ENCODE measurements around the gene RNF126.
"Not testable (repeated sequence)": the region's sequence is repeated elsewhere in the genome, so short reads cannot be mapped to it uniquely, and the experiment has no call there.

Gene RNF126

DNA sequence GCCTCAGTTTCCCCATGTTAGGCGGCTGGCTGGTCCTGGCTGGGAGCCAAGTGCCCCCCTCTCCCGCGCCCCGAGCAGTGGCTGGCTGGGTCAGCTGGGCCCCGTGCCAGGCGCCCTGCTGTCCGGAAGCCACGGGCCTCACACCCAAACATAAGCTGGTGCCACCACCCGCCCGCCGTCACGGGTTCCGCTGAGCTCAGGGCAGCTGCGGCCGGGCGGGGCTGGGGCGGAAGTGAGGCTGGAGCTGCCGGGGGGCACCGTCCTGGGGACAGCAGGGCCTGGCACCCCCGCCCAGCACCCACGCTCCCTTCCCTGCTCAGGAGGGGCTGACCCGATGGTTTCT, 54.0 kb downstream of the RNF126 start:
- DNase-seq, result no peak

- no peak for DNase-seq
Measured at GRCh38 chr19:608155-609003, 54.6 kb downstream of the RNF126 start.

DNA sequence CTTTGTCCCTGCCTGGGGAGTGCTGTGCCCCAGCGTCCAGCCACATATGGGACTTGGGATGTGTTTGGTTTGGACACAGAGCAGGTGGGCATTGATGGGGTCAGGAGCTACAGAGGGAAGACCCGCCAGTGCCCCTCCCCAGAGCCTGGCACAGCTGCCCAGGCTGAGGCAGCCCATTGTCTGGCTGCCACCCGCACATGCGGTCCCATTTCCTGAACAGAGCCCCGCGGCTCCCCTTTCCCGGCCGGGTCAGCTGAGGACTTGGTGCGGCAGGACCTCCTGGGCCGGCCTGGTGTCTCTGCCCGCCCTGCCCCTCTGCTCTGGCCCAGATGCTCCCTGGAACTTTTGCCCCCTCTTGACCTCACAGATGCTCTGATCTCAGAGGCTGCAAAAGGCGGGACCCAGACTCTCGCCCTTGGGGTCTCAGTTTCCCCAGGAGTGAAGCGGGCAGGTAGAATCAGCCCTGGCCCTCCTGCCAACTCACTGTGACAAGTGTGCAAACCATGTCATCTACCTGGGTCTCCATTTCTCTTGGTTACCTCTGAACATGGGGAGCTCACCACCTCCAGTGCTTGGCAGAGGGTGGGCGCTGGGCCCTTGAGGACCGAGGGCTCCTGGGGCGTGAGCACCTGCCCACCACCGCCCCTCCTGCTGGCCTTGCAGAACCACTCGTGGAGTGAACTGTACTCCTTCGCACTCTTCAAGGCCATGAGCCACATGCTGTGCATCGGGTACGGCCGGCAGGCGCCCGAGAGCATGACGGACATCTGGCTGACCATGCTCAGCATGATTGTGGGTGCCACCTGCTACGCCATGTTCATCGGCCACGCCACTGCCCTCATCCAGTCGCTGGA, 55.5 kb downstream of the RNF126 start:
- no peak for DNase-seq

GRCh38 chr19:605061-605971, 57.7 kb downstream of the RNF126 start:
- not testable (repeated sequence) for DNase-seq

DNA sequence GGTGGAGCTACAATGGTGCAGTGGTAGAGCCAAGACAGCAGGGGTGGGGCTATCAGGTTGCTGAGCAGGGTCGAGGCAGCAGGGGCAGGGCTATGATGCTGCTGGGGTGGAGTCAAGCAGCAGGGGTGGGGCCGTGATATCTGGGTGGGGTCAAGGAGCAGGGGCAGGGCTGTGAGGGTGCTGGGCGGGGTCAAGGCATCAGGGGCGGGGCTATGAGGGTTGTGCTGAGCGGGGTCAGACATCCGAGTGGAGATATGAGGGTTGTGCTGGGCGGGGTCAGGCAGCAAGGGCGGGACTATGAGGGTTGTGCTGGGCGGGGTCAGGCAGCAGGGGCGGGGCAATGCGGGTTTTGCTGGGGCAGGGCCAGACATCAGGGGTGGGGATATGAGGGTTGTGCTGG, 58.7 kb downstream of the RNF126 start:
- no peak for DNase-seq

DNA sequence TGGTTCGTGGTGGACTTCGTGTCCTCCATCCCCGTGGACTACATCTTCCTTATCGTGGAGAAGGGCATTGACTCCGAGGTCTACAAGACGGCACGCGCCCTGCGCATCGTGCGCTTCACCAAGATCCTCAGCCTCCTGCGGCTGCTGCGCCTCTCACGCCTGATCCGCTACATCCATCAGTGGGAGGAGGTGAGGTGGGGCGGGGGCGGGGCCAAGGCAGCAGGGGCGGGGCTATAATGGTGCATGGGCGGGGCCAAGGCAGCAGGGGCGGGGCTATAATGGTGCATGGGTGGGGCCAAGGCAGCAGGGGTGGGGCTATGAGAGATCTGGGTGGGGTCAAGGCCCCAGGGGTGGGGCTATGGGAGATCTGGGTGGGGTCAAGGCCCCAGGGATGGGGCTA, 59.2 kb downstream of the RNF126 start:
- DNase-seq, result not testable (repeated sequence)

DNA sequence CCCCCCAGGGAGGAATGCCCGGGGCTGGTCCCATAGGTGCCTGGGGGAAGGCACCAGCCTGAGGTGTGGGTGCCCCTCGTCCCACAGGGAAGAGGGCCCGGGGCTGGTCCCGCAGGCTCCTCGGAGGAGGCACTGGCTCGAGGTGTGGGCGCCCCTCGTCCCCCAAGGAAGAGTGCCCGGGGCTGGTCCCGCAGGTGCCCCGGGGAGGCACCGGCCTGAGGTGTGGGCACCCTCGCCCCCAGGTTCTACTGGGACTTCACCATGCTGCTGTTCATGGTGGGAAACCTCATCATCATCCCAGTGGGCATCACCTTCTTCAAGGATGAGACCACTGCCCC, 59.7 kb downstream of the RNF126 start:
- not testable (repeated sequence) for DNase-seq

GRCh38 chr19:602391-603301, 60.4 kb downstream of the RNF126 start:
- DNase-seq, result no peak

DNA sequence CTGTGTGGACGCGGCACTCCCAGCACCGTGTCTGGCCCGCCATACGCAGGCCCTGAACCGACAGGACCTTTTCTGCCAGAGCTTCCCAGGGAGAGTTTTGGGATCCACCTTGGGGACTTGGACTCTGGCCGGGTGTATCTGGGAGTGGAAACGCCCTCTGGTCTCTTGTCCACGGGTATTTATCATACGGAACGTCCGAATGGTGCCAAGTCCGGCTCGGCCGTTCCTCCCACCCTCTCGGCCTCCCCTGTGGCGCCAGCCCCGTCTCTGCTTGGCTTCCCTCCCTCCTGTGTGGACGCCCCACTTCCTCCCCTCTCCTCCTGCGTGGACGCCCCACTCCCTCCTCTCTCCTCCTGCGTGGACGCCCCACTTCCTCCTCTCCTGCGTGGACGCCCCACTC, 61.2 kb downstream of the RNF126 start:
- DNase-seq, result no peak

DNA sequence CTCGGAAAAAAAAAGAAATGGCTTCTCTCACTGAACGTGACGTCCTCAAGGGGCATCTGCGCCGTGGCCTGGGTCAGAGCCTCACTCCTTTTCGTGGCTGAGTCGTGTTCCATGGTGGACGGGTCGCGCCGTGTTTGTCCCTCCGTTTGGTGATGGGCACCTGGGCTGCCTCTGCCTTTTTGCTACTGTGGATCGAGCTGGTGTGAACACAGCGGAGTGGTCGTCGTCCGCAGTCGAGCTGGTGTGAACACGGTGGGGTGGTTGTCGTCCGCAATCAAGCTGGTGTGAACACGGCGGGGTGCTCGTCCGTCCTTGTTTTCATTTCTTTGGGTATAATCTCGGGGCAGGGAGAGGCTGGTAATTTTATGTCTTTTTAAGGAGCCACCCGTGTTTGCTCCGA, 61.7 kb downstream of the RNF126 start:
- no peak for DNase-seq
